CD14-positive monocyte (primary cell): ENCODE data around the gene TAF11L4. TPM values are rescaled to one million over a fixed set of nuclear protein-coding genes. Genes with fewer than 3 reads are reported as not detected.
"Not testable (repeated sequence)": the region's sequence is repeated elsewhere in the genome, so short reads cannot be mapped to it uniquely, and the experiment has no call there.

Experiments used
- DNase-seq, 3 donors: peaks; one replicate each; pipeline ENCODE4 v3.0.0-alpha.2; 2011 to 2022
- H2AFZ ChIP-seq: 2 replicates; pipeline ENCODE4 v1.6.0; 2012; ENCODE audit warnings: mild to moderate bottlenecking, low read depth, low read length, inconsistent platforms; ENCODE audit not compliant: insufficient read depth, poor library complexity, severe bottlenecking
- H3K27ac ChIP-seq, 2 donors: 1 replicate in 1 of 2; 2 replicates in 1 of 2; pipeline ENCODE4 v1.5.1; 2012 to 2013; ENCODE audit warnings: low read length in 2 of 2, control low read depth in 1 of 2, inconsistent platforms in 1 of 2, low read depth in 1 of 2, mild to moderate bottlenecking in 1 of 2
- H3K27me3 ChIP-seq, 2 donors: one replicate each; pipeline versions ENCODE4 v1.6.0 to v1.6.1; 2011 to 2013; ENCODE audit warnings: low read length in 2 of 2; ENCODE audit not compliant: control insufficient read depth in 2 of 2, insufficient read depth in 2 of 2
- H3K36me3 ChIP-seq, 2 donors: replicated peaks in 1 of 2; 1 replicate in 1 of 2; 2 replicates in 1 of 2; pipeline versions ENCODE4 v1.5.1 to v1.6.1; 2012 to 2013; ENCODE audit warnings: low read length in 2 of 2, control low read depth in 1 of 2, inconsistent platforms in 1 of 2, mild to moderate bottlenecking in 1 of 2; ENCODE audit not compliant: insufficient read depth in 2 of 2, control insufficient read depth in 1 of 2
- H3K4me1 ChIP-seq, 2 donors: 1 replicate in 1 of 2; 2 replicates in 1 of 2; pipeline versions ENCODE4 v1.5.1 to v1.6.1; 2012 to 2013; ENCODE audit warnings: low read length in 2 of 2, control low read depth in 1 of 2, inconsistent platforms in 1 of 2, mild to moderate bottlenecking in 1 of 2, moderate library complexity in 1 of 2; ENCODE audit not compliant: insufficient read depth in 2 of 2, control insufficient read depth in 1 of 2
- H3K4me2 ChIP-seq: replicated peaks from 2 replicates; pipeline ENCODE3; 2012; ENCODE audit warnings: low read length, moderate library complexity, mild to moderate bottlenecking; ENCODE audit not compliant: poor library complexity, severe bottlenecking; ENCODE audit errors: extremely low read depth
- H3K4me3 ChIP-seq, 3 experiments: fragments of 200-600 bp in 1 of 3; sonication (generic) in 1 of 3; replicated peaks in 1 of 3; 1 replicate in 2 of 3; 2 replicates in 1 of 3; pipeline ENCODE4 v1.5.1; 2011 to 2013; ENCODE audit warnings: low read length in 3 of 3, mild to moderate bottlenecking in 3 of 3, control low read depth in 2 of 3, low read depth in 2 of 3, inconsistent platforms in 1 of 3, moderate library complexity in 1 of 3
- H3K79me2 ChIP-seq: 2 replicates; pipeline ENCODE4 v1.6.0; 2012; ENCODE audit warnings: mild to moderate bottlenecking, control low read depth, inconsistent platforms, low read length, moderate library complexity; ENCODE audit not compliant: insufficient read depth
- H3K9ac ChIP-seq: 2 replicates; pipeline ENCODE4 v1.6.0; 2017; ENCODE audit warnings: low read length, mild to moderate bottlenecking; ENCODE audit not compliant: insufficient read depth, poor library complexity, severe bottlenecking
- H3K9me3 ChIP-seq, 2 donors: replicated peaks in 1 of 2; 1 replicate in 1 of 2; 2 replicates in 1 of 2; pipeline versions ENCODE4 v1.5.1 to v1.6.1; 2012 to 2013; ENCODE audit warnings: low read length in 2 of 2, control low read depth in 1 of 2; ENCODE audit not compliant: control insufficient read depth in 1 of 2, insufficient read depth in 1 of 2
- H4K20me1 ChIP-seq: 2 replicates; pipeline ENCODE4 v1.6.0; 2012; ENCODE audit warnings: mild to moderate bottlenecking, low read length, control low read depth, moderate library complexity; ENCODE audit not compliant: insufficient read depth
- H3K27ac Mint-ChIP-seq, 7 donors: one replicate each; pipeline ENCODE4 v1.8.0; 2020; ENCODE audit warnings: mild to moderate bottlenecking in 7 of 7, mixed read lengths in 7 of 7, moderate library complexity in 6 of 7, inconsistent platforms in 2 of 7
- H3K27me3 Mint-ChIP-seq, 3 donors: one replicate each; pipeline ENCODE4 v1.8.0; 2021 to 2022; ENCODE audit warnings: low read depth in 3 of 3, mild to moderate bottlenecking in 3 of 3, mixed read lengths in 3 of 3, moderate library complexity in 3 of 3, inconsistent platforms in 1 of 3
- H3K36me3 Mint-ChIP-seq, 2 donors: one replicate each; pipeline ENCODE4 v1.8.0; 2020; ENCODE audit warnings: mixed read lengths in 2 of 2, inconsistent platforms in 1 of 2, mild to moderate bottlenecking in 1 of 2
- H3K4me1 Mint-ChIP-seq: one replicate; pipeline ENCODE4 v1.8.0; 2020; ENCODE audit warnings: mild to moderate bottlenecking, mixed read lengths
- H3K4me3 Mint-ChIP-seq, 2 donors: one replicate each; pipeline ENCODE4 v1.8.0; 2020; ENCODE audit warnings: mild to moderate bottlenecking in 2 of 2, mixed read lengths in 2 of 2, moderate library complexity in 1 of 2
- H3K9me3 Mint-ChIP-seq, 7 donors: one replicate each; pipeline ENCODE4 v1.8.0; 2020 to 2022; ENCODE audit warnings: mixed read lengths in 7 of 7, mild to moderate bottlenecking in 6 of 7, moderate library complexity in 6 of 7, inconsistent platforms in 2 of 7
- CTCF ChIP-seq: fragments of 200-600 bp; IDR thresholded peaks from one replicate; pipeline ENCODE4 v1.8.0; 2022; ENCODE audit warnings: antibody characterized with exemption, mild to moderate bottlenecking
- WGBS: methylation state at CpG from one replicate; pipeline ENCODE4 v1.1.5; 2013; ENCODE audit warnings: missing lambda C conversion rate; ENCODE audit not compliant: insufficient coverage; 5-methylcytosine and 5-hydroxymethylcytosine counted together
- intact Hi-C, 2 donors: fragments of 100-400 bp; cut with micrococcal nuclease; formaldehyde crosslinking; loops; one replicate each; pipeline versions ENCODE4 v1.15.0 to v1.15.1; 2023
- polyA plus RNA-seq, 3 donors: library from polyadenylated mRNA; depleted of rRNA in 1 of 3; unstranded in 2 of 3; stranded (reverse) in 1 of 3; fragments of 300-500 nt in 2 of 3; fragments of >200 nt in 1 of 3; fragmentation: Illumina TruSeq in 2 of 3; gene quantifications; 1 replicate in 2 of 3; 2 replicates in 1 of 3; pipeline ENCODE4 v1.2.3, GENCODE V29; 2012 to 2021

Gene TAF11L4
- polyA plus RNA-seq, 3 donors, result not detected

DNA sequence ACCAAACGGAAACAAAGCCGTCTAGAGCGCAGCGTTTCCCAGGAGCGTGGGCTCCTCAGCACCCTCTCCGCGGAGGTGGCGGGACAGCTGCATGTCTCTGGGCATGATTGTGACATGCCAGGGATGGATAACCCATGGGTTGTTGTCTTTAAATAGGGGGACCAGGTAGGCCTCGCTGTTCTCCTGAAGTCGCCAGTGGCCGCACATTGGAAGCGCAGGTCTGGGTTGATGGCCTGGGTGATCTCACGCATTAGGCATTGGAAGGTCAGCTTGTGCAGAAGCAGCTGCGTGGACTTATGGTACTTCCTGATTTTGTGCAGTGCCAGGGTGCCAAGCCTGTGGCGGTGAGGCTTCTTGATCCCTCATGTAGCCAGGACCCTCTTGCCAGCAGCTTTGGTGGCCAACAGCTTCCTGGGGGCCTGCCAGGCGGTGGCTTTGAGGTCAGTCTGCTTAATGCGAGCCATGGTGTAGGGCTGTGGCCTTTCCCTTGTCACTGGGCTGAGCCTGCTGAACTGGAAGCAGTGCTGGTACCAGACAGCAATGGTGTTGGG lies 9.8 kb upstream of the TAF11L4 start:
- H3K9me3 ChIP-seq, result no peaks in the 10 kb centered on the region
- no peak overlapping the region for H3K27ac ChIP-seq
- WGBS, result 91% methylated on average over 17 of the region's 17 CpGs
- no peak overlapping the region for H2AFZ ChIP-seq
- H3K36me3 ChIP-seq, result no peaks in the 10 kb centered on the region
- no peak overlapping the region for H3K4me2 ChIP-seq
- H3K79me2 ChIP-seq, result no peaks in the 10 kb centered on the region
- H3K4me1 Mint-ChIP-seq, result no peaks in the 10 kb centered on the region
- DNase-seq, result no peak
- H3K4me3 ChIP-seq, result no peak overlapping the region
- peaks cover 0 to 11% (median 0%) of the 10 kb centered on the region in 7 donors for H3K9me3 Mint-ChIP-seq
- intact Hi-C loops, result no loop called here
- TF ChIP-seq CTCF, result no peak
- H3K9ac ChIP-seq, result no peak overlapping the region
- no peaks in the 10 kb centered on the region for H4K20me1 ChIP-seq
- no peak overlapping the region for H3K4me3 Mint-ChIP-seq
- no peaks in the 10 kb centered on the region for H3K27me3 ChIP-seq
- H3K27me3 Mint-ChIP-seq, result peaks cover 0 to 1% (median 0%) of the 10 kb centered on the region in 3 donors
- H3K4me1 ChIP-seq, result no peaks in the 10 kb centered on the region
- no peaks in the 10 kb centered on the region for H3K36me3 Mint-ChIP-seq
- H3K27ac Mint-ChIP-seq, result peak overlapping the region in 1 of 7 donors; percentile 49

- H3K9ac ChIP-seq, intact Hi-C loops, H3K4me1 Mint-ChIP-seq, H3K27me3 Mint-ChIP-seq, H4K20me1 ChIP-seq, H3K4me2 ChIP-seq, H3K4me3 ChIP-seq, H3K79me2 ChIP-seq, H3K36me3 Mint-ChIP-seq, DNase-seq, H3K27ac Mint-ChIP-seq, H3K36me3 ChIP-seq, H3K27me3 ChIP-seq, H3K4me3 Mint-ChIP-seq, H2AFZ ChIP-seq, H3K27ac ChIP-seq, H3K9me3 Mint-ChIP-seq, H3K9me3 ChIP-seq, H3K4me1 ChIP-seq: not testable (repeated sequence)
- WGBS, result 94% methylated on average over 4 of the region's 12 CpGs
Measured at GRCh38 chr5:17517526-17517925, 4.1 kb upstream of the TAF11L4 start.

DNA sequence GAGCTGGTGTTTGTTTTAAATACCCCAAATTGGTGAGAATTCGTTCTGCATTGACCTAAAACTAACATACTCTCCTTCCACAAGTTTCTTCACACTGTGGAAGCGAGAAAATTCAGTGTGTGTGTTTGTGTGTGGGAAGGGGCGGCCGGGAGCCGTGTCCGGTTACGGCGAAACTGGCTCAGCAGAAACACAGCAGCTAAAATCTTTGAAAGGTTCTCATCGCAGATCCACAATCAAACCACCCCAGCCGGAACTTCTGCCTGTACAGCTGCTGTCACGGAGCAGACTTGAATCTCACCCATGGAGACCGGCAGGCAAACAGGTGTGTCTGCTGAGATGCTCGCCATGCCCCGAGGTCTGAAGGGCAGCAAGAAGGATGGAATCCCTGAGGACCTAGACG lies 3.5 kb upstream of the TAF11L4 start, which contains the start of gene TAF11L3:
Gene TAF11L3, plus strand, starts transcription at position 301 of the 400 bp plus-strand sequence.
- H3K79me2 ChIP-seq, H3K9me3 ChIP-seq, intact Hi-C loops, H3K27me3 Mint-ChIP-seq, H3K4me1 ChIP-seq, DNase-seq, H3K27ac Mint-ChIP-seq, H3K4me2 ChIP-seq, H3K27ac ChIP-seq, H3K4me3 ChIP-seq, H3K36me3 ChIP-seq, H3K4me1 Mint-ChIP-seq, H4K20me1 ChIP-seq, H3K4me3 Mint-ChIP-seq, H3K36me3 Mint-ChIP-seq, H3K9ac ChIP-seq, H3K27me3 ChIP-seq, H2AFZ ChIP-seq, H3K9me3 Mint-ChIP-seq: not testable (repeated sequence)
- no CpG with 5 or more reads among the region's 15 CpGs for WGBS

GRCh38 chr5:17519508-17519907 lies 2.1 kb upstream of the TAF11L4 start:
- H3K9me3 Mint-ChIP-seq, H2AFZ ChIP-seq, DNase-seq, intact Hi-C loops, H3K79me2 ChIP-seq, H3K27me3 Mint-ChIP-seq, H3K9me3 ChIP-seq, H3K4me3 Mint-ChIP-seq, H3K27me3 ChIP-seq, H3K9ac ChIP-seq, H3K36me3 ChIP-seq, H3K4me1 ChIP-seq, H3K27ac ChIP-seq, H4K20me1 ChIP-seq, H3K36me3 Mint-ChIP-seq, H3K4me2 ChIP-seq, H3K27ac Mint-ChIP-seq, H3K4me1 Mint-ChIP-seq, H3K4me3 ChIP-seq: not testable (repeated sequence)
- WGBS, result no CpG with 5 or more reads among the region's 14 CpGs
